Ascending aorta (tissue), 2 donors: ENCODE data around the gene MYH14. TPM values are rescaled to one million over a fixed set of nuclear protein-coding genes. Genes with fewer than 3 reads are reported as not detected.

Experiments used
- DNase-seq, 2 donors: peaks; one replicate each; pipeline ENCODE4 v3.0.0-alpha.2; 2019; ENCODE audit warnings: low spot score in 2 of 2
- H3K27ac ChIP-seq, 2 donors: fragments of 200-600 bp; sonication (generic); one replicate each; pipeline ENCODE4 v1.5.1; 2016 to 2017; ENCODE audit warnings: mild to moderate bottlenecking in 1 of 2
- H3K27me3 ChIP-seq: fragments of 200-600 bp; sonication (generic); one replicate; pipeline ENCODE4 v1.5.1; 2017
- H3K36me3 ChIP-seq, 2 donors: fragments of 200-600 bp; sonication (generic); one replicate each; pipeline ENCODE4 v1.5.1; 2016
- H3K4me1 ChIP-seq, 2 donors: fragments of 200-600 bp; sonication (generic); one replicate each; pipeline ENCODE4 v1.5.1; 2016 to 2017; ENCODE audit warnings: mild to moderate bottlenecking in 1 of 2
- H3K4me3 ChIP-seq, 2 donors: fragments of 200-600 bp; sonication (generic); one replicate each; pipeline ENCODE4 v1.5.1; 2016 to 2017; ENCODE audit warnings: mild to moderate bottlenecking in 1 of 2
- H3K9me3 ChIP-seq, 2 donors: fragments of 200-600 bp; sonication (generic); one replicate each; pipeline ENCODE4 v1.5.1; 2016
- intact Hi-C: fragments of 100-400 bp; cut with DNase I; formaldehyde crosslinking; loops from one replicate; pipeline ENCODE4 v1.15.1; 2023
- total RNA-seq: library from RNA; depleted of rRNA; stranded (reverse); fragments of >200 nt; gene quantifications from one replicate; pipeline ENCODE4 v1.1.0, GENCODE V29; 2016
- TF ChIP-seq, protein P1 (sequence below), 3 experiments: fragments of 200-600 bp in 2 of 3; fragments of 450-650 bp in 1 of 3; sonication (generic) in 2 of 3; IDR thresholded peaks; one replicate each; pipeline ENCODE4 v1.5.1; 2016 to 2019; ENCODE audit warnings: antibody characterized with exemption in 3 of 3, mild to moderate bottlenecking in 1 of 3, moderate library complexity in 1 of 3

MYH14 gene
- total RNA-seq, 1 donor from 2014 or later, result 8.6 TPM

DNA sequence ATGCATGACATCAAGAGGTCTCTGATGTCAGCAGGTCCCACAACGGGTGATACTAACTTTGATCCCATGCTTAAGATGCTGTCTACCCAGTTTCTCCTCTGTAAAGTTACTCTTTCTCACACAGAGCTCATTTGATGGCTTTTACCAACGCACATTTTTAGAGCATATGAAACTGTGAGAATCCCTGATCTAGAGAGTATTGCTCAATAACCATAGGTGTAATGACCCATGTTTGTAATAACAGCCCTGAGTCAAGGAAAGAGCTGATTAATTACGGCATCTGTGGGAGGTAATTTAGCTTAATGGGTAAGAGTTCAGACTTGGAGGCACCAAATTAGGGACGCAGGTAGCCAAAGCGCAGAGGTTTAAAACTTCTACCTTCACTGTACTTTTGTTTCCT is 22.3 kb upstream of the MYH14 start:
- no peaks in the 10 kb centered on the region for H3K4me1 ChIP-seq
- H3K9me3 ChIP-seq, result no peaks in the 10 kb centered on the region
- H3K27ac ChIP-seq, result no peak overlapping the region
- intact Hi-C loops, result no loop called here
- H3K27me3 ChIP-seq, result no peaks in the 10 kb centered on the region
- TF ChIP-seq, protein P1, sequence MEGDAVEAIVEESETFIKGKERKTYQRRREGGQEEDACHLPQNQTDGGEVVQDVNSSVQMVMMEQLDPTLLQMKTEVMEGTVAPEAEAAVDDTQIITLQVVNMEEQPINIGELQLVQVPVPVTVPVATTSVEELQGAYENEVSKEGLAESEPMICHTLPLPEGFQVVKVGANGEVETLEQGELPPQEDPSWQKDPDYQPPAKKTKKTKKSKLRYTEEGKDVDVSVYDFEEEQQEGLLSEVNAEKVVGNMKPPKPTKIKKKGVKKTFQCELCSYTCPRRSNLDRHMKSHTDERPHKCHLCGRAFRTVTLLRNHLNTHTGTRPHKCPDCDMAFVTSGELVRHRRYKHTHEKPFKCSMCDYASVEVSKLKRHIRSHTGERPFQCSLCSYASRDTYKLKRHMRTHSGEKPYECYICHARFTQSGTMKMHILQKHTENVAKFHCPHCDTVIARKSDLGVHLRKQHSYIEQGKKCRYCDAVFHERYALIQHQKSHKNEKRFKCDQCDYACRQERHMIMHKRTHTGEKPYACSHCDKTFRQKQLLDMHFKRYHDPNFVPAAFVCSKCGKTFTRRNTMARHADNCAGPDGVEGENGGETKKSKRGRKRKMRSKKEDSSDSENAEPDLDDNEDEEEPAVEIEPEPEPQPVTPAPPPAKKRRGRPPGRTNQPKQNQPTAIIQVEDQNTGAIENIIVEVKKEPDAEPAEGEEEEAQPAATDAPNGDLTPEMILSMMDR (IDR thresholded peaks at IDR 0.05), result no peak
- no peak for DNase-seq
- H3K36me3 ChIP-seq, result no peaks in the 10 kb centered on the region
- H3K4me3 ChIP-seq, result no peak overlapping the region

DNA sequence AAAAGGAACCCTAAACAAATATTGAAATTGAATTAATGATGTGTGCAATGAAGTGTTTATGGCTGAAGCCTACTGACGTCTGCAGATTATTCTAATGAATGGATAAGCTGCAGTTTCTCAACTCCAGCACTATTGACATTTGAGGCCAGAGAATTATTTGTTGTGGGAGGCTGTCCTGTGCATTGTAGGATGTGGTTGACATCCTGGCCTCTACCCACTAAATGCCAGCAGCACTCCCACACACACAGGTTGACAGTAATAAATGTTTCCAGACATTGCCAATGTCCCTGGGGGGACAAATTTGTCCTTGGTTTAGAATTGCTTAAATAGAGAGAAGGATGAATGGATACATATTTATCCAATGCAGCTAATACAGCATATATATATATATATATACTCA is 19.2 kb upstream of the MYH14 start:
- Histone ChIP-seq H3K9me3 (no peaks in the 10 kb centered on the region), H3K27me3 (no peaks in the 10 kb centered on the region), H3K4me1 (no peaks in the 10 kb centered on the region), H3K4me3 (no peak overlapping the region), H3K27ac (no peak overlapping the region), H3K36me3 (no peaks in the 10 kb centered on the region)
- no peak for DNase-seq
- TF ChIP-seq, protein P1 (IDR thresholded peaks at IDR 0.05), result no peak
- intact Hi-C loops, result no loop called here

DNA sequence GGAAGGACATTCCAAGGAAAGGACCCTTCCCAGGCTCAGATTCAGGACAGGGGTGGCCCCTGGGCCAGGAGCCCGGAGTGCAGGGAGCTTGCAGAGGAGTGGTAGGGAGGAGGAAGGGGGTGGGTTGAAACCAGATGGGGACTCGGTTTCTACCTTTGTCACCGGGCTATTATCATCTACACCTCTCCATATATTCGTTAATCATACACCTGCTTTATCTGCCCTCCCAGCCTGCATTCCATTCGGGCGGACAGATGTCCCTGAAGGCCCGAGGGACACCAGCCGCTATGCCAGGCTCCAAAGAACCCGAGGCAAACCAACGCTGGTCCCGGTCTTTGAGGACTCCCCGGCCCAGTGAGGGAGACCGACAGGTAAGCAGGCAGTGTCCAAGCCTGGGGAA is 15.5 kb upstream of the MYH14 start:
- no peaks in the 10 kb centered on the region for H3K4me1 ChIP-seq
- no peak overlapping the region for H3K27ac ChIP-seq
- no peak overlapping the region for H3K4me3 ChIP-seq
- intact Hi-C loops, result no loop called here
- TF ChIP-seq, protein P1 (IDR thresholded peaks at IDR 0.05), result no peak
- no peaks in the 10 kb centered on the region for H3K9me3 ChIP-seq
- DNase-seq, result no peak
- H3K27me3 ChIP-seq, result no peaks in the 10 kb centered on the region
- no peaks in the 10 kb centered on the region for H3K36me3 ChIP-seq

DNA sequence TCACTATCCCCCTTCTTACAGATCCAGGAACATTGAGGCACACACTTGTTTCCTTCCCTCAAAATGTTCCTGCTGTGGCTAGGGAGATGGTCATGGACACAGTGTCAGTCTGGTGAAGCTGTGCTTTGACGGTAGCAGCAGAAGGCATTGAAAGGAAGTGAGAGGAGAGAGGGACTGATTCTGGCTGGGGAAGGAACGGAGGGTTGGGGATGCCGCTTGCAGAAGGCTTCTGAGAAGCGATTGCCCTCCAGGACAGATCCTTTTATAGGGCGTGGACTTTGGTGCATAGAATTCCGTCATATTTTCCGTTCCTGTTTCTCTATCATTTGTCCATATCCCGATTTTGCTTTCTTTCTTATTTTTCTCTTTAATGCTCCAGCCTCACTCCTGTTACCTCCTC is 14.1 kb upstream of the MYH14 start:
- Histone ChIP-seq H3K36me3 (no peaks in the 10 kb centered on the region), H3K4me1 (no peaks in the 10 kb centered on the region), H3K27me3 (no peaks in the 10 kb centered on the region), H3K9me3 (no peaks in the 10 kb centered on the region), H3K27ac (no peak overlapping the region), H3K4me3 (no peak overlapping the region)
- intact Hi-C loops, result no loop called here
- DNase-seq, result no peak
- TF ChIP-seq, protein P1 (IDR thresholded peaks at IDR 0.05), result no peak

DNA sequence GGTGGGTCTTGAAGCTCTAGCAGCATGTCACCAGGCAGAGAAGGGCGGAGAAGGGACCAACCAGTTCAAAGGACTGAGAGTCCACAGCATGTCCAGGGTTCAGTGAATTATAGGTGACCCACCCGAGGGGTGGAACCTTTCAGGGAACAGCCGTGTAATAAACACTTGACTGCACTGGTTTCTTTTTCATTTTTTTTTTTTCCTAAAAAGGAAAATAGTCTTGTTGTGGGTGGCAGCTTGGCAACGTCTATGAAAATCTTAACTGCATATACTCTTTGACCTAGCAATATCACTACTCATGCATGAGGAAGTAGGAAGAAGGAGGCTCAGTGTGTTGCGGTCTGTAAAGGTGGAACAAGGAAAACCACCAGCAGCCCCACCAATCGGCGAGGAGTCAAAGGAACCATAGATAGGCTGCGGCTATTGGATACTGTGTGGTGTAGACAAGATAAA is 13.0 kb upstream of the MYH14 start:
- intact Hi-C loops, result no loop called here
- Histone ChIP-seq H3K9me3 (no peaks in the 10 kb centered on the region), H3K27me3 (no peaks in the 10 kb centered on the region), H3K36me3 (no peaks in the 10 kb centered on the region), H3K4me1 (no peaks in the 10 kb centered on the region), H3K4me3 (no peak overlapping the region), H3K27ac (no peak overlapping the region)
- TF ChIP-seq, protein P1 (IDR thresholded peaks at IDR 0.05), result no peak
- no peak for DNase-seq

DNA sequence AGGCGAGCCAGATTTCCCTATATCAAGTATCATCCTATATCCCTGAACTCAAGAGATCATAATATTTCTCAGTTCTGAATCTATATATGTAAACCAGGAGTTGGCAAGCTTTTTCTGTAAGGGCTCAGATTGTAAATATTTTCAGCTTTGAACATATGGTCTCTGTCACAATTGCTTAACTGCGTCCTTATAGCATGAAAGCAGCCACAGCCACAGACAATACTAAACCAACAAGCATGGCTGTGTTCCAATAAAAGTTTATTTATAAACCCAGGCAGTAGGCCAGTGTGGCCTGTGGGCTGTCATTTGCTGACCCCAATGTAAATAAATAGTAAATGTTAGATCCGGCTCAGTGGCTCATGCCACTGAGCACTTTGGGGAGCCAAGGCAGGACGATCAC is 12.2 kb upstream of the MYH14 start:
- no peaks in the 10 kb centered on the region for H3K9me3 ChIP-seq
- H3K36me3 ChIP-seq, result no peaks in the 10 kb centered on the region
- no peak for DNase-seq
- no peaks in the 10 kb centered on the region for H3K27me3 ChIP-seq
- no peak overlapping the region for H3K27ac ChIP-seq
- intact Hi-C loops, result no loop called here
- TF ChIP-seq, protein P1 (IDR thresholded peaks at IDR 0.05), result no peak
- no peaks in the 10 kb centered on the region for H3K4me1 ChIP-seq
- H3K4me3 ChIP-seq, result no peak overlapping the region
